ENCODE results near the gene SPATA13.

- no peak for TF ChIP-seq POLR2A (IDR thresholded peaks at IDR 0.05)
- no peak for TF ChIP-seq CTCF (IDR thresholded peaks at IDR 0.05)
Observed at GRCh38 chr13:24299488-24300114, 139.1 kb downstream of the SPATA13 start.

Data from vagina (tissue), 2 donors.